IMR-90 (cell line): ENCODE results near the gene SAMSN1. TPM values are rescaled to one million over a fixed set of nuclear protein-coding genes. Genes with fewer than 3 reads are reported as not detected.

Experiments used
- ATAC-seq: fragments of 200-7000 bp; cut with Tn5 transposase; 2 replicates; pipeline ENCODE4 v1.9.1; 2020; ENCODE audit warnings: low read depth, mild to moderate bottlenecking, moderate library complexity
- BruUV-seq: library from RNA; stranded (reverse); fragments of 400-500 nt; replicated peaks from 2 replicates; lab custom pipeline; 2021; lab: Mats Ljungman, UMichigan
- CTCF ChIA-PET: fragments of 300-600 bp; formaldehyde crosslinking; extraction: SDS; loops from one replicate; lab custom pipeline; 2021; ENCODE audit warnings: antibody characterized with exemption; lab: Yijun Ruan, JAX
- POLR2A ChIA-PET: fragments of 300-600 bp; sonication (Branson Sonifier 250); formaldehyde crosslinking; loops from one replicate; lab custom pipeline; 2022; ENCODE audit warnings: antibody characterized with exemption; ENCODE audit not compliant: unreplicated experiment; lab: Charles Lee
- DNase-seq: peaks from one replicate; pipeline ENCODE4 v3.0.0; 2013
- H2AFZ ChIP-seq: replicated peaks from 2 replicates; pipeline ENCODE3; 2013; ENCODE audit warnings: low read length, mild to moderate bottlenecking; ENCODE audit not compliant: poor library complexity
- H2AK5ac ChIP-seq: 2 replicates; pipeline ENCODE4 v1.6.1; 2013; ENCODE audit warnings: low read depth, low read length, inconsistent platforms
- H2AK9ac ChIP-seq: replicated peaks from 2 replicates; pipeline ENCODE3; 2013; ENCODE audit warnings: mild to moderate bottlenecking, low read depth, low read length, moderate library complexity; ENCODE audit not compliant: poor library complexity
- H2BK120ac ChIP-seq: 2 replicates; pipeline ENCODE4 v1.6.1; 2013; ENCODE audit warnings: low read depth, low read length, inconsistent platforms
- H2BK15ac ChIP-seq: 3 replicates; pipeline ENCODE4 v1.6.1; 2013; ENCODE audit warnings: low read depth, low read length, inconsistent platforms
- H2BK20ac ChIP-seq: 2 replicates; pipeline ENCODE4 v1.6.1; 2013; ENCODE audit warnings: low read depth, mild to moderate bottlenecking, inconsistent platforms, low read length, moderate library complexity
- H2BK5ac ChIP-seq: 2 replicates; pipeline ENCODE4 v1.6.1; 2013; ENCODE audit warnings: mild to moderate bottlenecking, low read depth, low read length, inconsistent platforms; ENCODE audit not compliant: poor library complexity, severe bottlenecking
- H3K14ac ChIP-seq: replicated peaks from 2 replicates; pipeline ENCODE4 v1.6.1; 2013; ENCODE audit warnings: low read depth, low read length, inconsistent platforms
- H3K18ac ChIP-seq: 2 replicates; pipeline ENCODE4 v1.6.1; 2013; ENCODE audit warnings: low read depth, low read length, control low read depth
- H3K23ac ChIP-seq: 2 replicates; pipeline ENCODE4 v1.6.1; 2013; ENCODE audit warnings: low read depth, low read length, inconsistent platforms
- H3K27ac ChIP-seq: 2 replicates; pipeline ENCODE4 v1.5.1; 2013; ENCODE audit warnings: mild to moderate bottlenecking, control low read depth, low read length; ENCODE audit not compliant: insufficient read depth
- H3K27me3 ChIP-seq: 2 replicates; pipeline ENCODE4 v1.6.1; 2013; ENCODE audit warnings: low read length; ENCODE audit not compliant: control insufficient read depth, insufficient read depth
- H3K36me3 ChIP-seq: 2 replicates; pipeline ENCODE4 v1.6.1; 2013; ENCODE audit warnings: low read length, mixed read lengths; ENCODE audit not compliant: control insufficient read depth, insufficient read depth
- H3K4ac ChIP-seq: 2 replicates; pipeline ENCODE4 v1.6.1; 2013; ENCODE audit warnings: low read depth, low read length, inconsistent platforms
- H3K4me1 ChIP-seq: 2 replicates; pipeline ENCODE4 v1.6.1; 2013; ENCODE audit warnings: low read length, mixed read lengths; ENCODE audit not compliant: control insufficient read depth, insufficient read depth
- H3K4me2 ChIP-seq: 2 replicates; pipeline ENCODE4 v1.6.1; 2013; ENCODE audit warnings: low read depth, mild to moderate bottlenecking, control low read depth, low read length, moderate library complexity
- H3K4me3 ChIP-seq: 2 replicates; pipeline ENCODE4 v1.5.1; 2013; ENCODE audit warnings: low read depth, mild to moderate bottlenecking, control low read depth, low read length, moderate library complexity; ENCODE audit not compliant: insufficient read depth
- H3K56ac ChIP-seq: 2 replicates; pipeline ENCODE4 v1.6.1; 2013; ENCODE audit warnings: low read length, inconsistent platforms; ENCODE audit not compliant: insufficient read depth; ENCODE audit errors: extremely low read depth
- H3K79me1 ChIP-seq, 2 experiments: 2 replicates each; pipeline ENCODE4 v1.6.1; 2013; ENCODE audit warnings: low read length in 2 of 2, inconsistent platforms in 1 of 2, low read depth in 1 of 2
- H3K9ac ChIP-seq: 2 replicates; pipeline ENCODE4 v1.6.1; 2013; ENCODE audit warnings: low read depth, low read length, control low read depth
- H3K9me1 ChIP-seq: 2 replicates; pipeline ENCODE4 v1.6.1; 2013; ENCODE audit warnings: low read length, inconsistent platforms; ENCODE audit not compliant: insufficient read depth
- H3K9me3 ChIP-seq: 2 replicates; pipeline ENCODE4 v1.6.1; 2013; ENCODE audit warnings: low read length; ENCODE audit not compliant: control insufficient read depth, insufficient read depth
- H4K20me1 ChIP-seq: 2 replicates; pipeline ENCODE4 v1.6.1; 2013; ENCODE audit warnings: low read length, inconsistent platforms; ENCODE audit not compliant: insufficient read depth
- H4K5ac ChIP-seq: 2 replicates; pipeline ENCODE4 v1.6.1; 2013; ENCODE audit warnings: mild to moderate bottlenecking, low read depth, low read length, control low read depth
- H4K8ac ChIP-seq, 2 experiments: 2 replicates each; pipeline ENCODE4 v1.6.1; 2013; ENCODE audit warnings: low read depth in 2 of 2, low read length in 2 of 2, control low read depth in 1 of 2, inconsistent platforms in 1 of 2
- H4K91ac ChIP-seq: 2 replicates; pipeline ENCODE4 v1.6.1; 2013; ENCODE audit warnings: low read depth, low read length, inconsistent platforms; ENCODE audit not compliant: insufficient read depth
- BHLHE40 ChIP-seq: fragments of 150-350 bp; IDR thresholded peaks from 2 replicates; pipeline ENCODE4 v1.6.1; 2016; ENCODE audit warnings: mild to moderate bottlenecking, low read depth, low read length
- CEBPB ChIP-seq: IDR thresholded peaks from 2 replicates; pipeline ENCODE4 v1.6.1; 2012; ENCODE audit warnings: low read depth, low read length, improper control_type of control experiment
- CHD1 ChIP-seq: IDR thresholded peaks from 2 replicates; pipeline ENCODE4 v1.6.1; 2012; ENCODE audit warnings: low read depth, low read length, improper control_type of control experiment
- ELK1 ChIP-seq: fragments of 150-350 bp; IDR thresholded peaks from 2 replicates; pipeline ENCODE4 v1.6.1; 2016; ENCODE audit warnings: low read depth, mild to moderate bottlenecking, low read length, moderate library complexity, borderline replicate concordance
- FOS ChIP-seq: fragments of 150-350 bp; IDR thresholded peaks from 2 replicates; pipeline ENCODE4 v1.6.1; 2016; ENCODE audit warnings: low read depth, low read length
- MAFK ChIP-seq: IDR thresholded peaks from 2 replicates; pipeline ENCODE4 v1.6.1; 2012; ENCODE audit warnings: low read depth, low read length, improper control_type of control experiment
- MAZ ChIP-seq: IDR thresholded peaks from 2 replicates; pipeline ENCODE4 v1.6.1; 2012; ENCODE audit warnings: low read depth, mild to moderate bottlenecking, low read length, improper control_type of control experiment, moderate library complexity, borderline replicate concordance
- MXI1 ChIP-seq: IDR thresholded peaks from 2 replicates; pipeline ENCODE4 v1.6.1; 2012; ENCODE audit warnings: low read depth, mild to moderate bottlenecking, low read length, moderate library complexity, borderline replicate concordance
- NFE2L2 ChIP-seq: fragments of 150-350 bp; IDR thresholded peaks from 2 replicates; pipeline ENCODE4 v1.6.1; 2016; ENCODE audit warnings: low read depth, mild to moderate bottlenecking, low read length
- POLR2A ChIP-seq: IDR thresholded peaks from 2 replicates; pipeline ENCODE4 v1.6.1; 2012; ENCODE audit warnings: mild to moderate bottlenecking, low read depth, low read length
- RAD21 ChIP-seq: IDR thresholded peaks from 2 replicates; pipeline ENCODE4 v1.6.1; 2012; ENCODE audit warnings: low read length, improper control_type of control experiment
- RCOR1 ChIP-seq: IDR thresholded peaks from 2 replicates; pipeline ENCODE4 v1.6.1; 2012; ENCODE audit warnings: mild to moderate bottlenecking, low read length, improper control_type of control experiment; ENCODE audit not compliant: insufficient replicate concordance
- RFX5 ChIP-seq: IDR thresholded peaks from 2 replicates; pipeline ENCODE4 v1.8.0; 2012; ENCODE audit warnings: low read depth, mild to moderate bottlenecking, low read length, moderate library complexity
- SMC3 ChIP-seq: fragments of 150-350 bp; IDR thresholded peaks from 2 replicates; pipeline ENCODE4 v1.6.1; 2016; ENCODE audit warnings: low read depth, mild to moderate bottlenecking, antibody characterized with exemption, low read length, moderate library complexity
- USF2 ChIP-seq: fragments of 150-350 bp; IDR thresholded peaks from 2 replicates; pipeline ENCODE4 v1.6.1; 2017; ENCODE audit warnings: mild to moderate bottlenecking, antibody characterized with exemption, low read length, low read depth
- dilution Hi-C: fragments of 300-500 bp; cut with HindIII; formaldehyde crosslinking; loops from one replicate; pipeline ENCODE4 v1.14.3; 2018; ENCODE audit warnings: low sequenced_read_pairs; ENCODE audit not compliant: unreplicated experiment
- in situ Hi-C: fragments of 300-500 bp; cut with MboI; formaldehyde crosslinking; loops from 3 replicates; pipeline ENCODE4 v1.14.3; 2019; ENCODE audit warnings: low sequenced_read_pairs, inconsistent platforms, mixed read lengths
- intact Hi-C: fragments of 100-400 bp; cut with micrococcal nuclease; formaldehyde crosslinking; loops from 2 replicates; pipeline ENCODE4 v1.10.0; 2022
- polyA plus RNA-seq, 3 experiments: library from polyadenylated mRNA; depleted of rRNA; stranded (reverse); fragments of >200 nt; gene quantifications; 2 replicates each; pipeline ENCODE4 v1.2.3, GENCODE V29; 2012; ENCODE audit warnings: low replicate concordance in 1 of 3
- total RNA-seq: library from RNA; depleted of rRNA; stranded (reverse); fragments of >200 nt; gene quantifications from 2 replicates; pipeline ENCODE4 v1.2.3, GENCODE V29; 2012
- TF ChIP-seq, protein P1 (sequence below): conservative IDR thresholded peaks from 2 replicates; pipeline ENCODE4 v1.5.1; 2012; ENCODE audit warnings: mild to moderate bottlenecking, low read depth, low read length, improper control_type of control experiment

SAMSN1 gene
- total and polyA plus RNA-seq, 2 of the 4 experiments (the other 2 are of a cell fraction): not detected

DNA sequence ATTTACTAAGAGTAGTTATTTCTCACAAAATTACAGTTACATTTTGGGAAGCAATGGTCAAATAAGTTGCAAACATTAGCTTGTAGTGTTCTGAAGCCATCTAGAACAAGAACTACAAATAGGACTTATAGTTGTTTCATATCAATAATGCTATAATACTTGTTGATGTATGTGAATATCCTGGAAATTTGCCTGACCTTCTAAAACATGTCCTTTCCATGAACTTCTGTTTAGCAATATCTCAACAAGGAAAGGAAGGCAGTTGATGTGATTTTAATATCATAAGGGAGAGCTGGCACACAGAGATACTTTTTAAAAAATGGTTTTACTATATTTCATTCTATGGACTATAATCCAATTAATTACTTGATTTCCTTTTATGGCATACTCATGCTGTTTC is 47.1 kb upstream of the SAMSN1 start:
- no peaks in the 10 kb centered on the region for H4K20me1 ChIP-seq
- H3K4ac ChIP-seq: no peak overlapping the region
- no peak overlapping the region for H3K23ac ChIP-seq
- H3K9me3 ChIP-seq: peaks cover 2% of the 10 kb centered on the region; the same call in 1 of the 2 replicates
- H3K36me3 ChIP-seq: no peaks in the 10 kb centered on the region
- no peak overlapping the region for H2BK20ac ChIP-seq
- no peak overlapping the region for H2BK15ac ChIP-seq
- no peak for TF ChIP-seq NFE2L2
- TF ChIP-seq MAZ: no peak
- no peak for TF ChIP-seq FOS
- no peak for TF ChIP-seq RFX5
- TF ChIP-seq RAD21: no peak
- no peak for TF ChIP-seq MXI1
- TF ChIP-seq USF2: no peak
- no peak for TF ChIP-seq SMC3
- no peak for TF ChIP-seq BHLHE40
- no peak for TF ChIP-seq CHD1
- TF ChIP-seq POLR2A: no peak
- TF ChIP-seq ELK1: no peak
- no peak for TF ChIP-seq MAFK
- TF ChIP-seq CEBPB: no peak
- TF ChIP-seq, protein P1, sequence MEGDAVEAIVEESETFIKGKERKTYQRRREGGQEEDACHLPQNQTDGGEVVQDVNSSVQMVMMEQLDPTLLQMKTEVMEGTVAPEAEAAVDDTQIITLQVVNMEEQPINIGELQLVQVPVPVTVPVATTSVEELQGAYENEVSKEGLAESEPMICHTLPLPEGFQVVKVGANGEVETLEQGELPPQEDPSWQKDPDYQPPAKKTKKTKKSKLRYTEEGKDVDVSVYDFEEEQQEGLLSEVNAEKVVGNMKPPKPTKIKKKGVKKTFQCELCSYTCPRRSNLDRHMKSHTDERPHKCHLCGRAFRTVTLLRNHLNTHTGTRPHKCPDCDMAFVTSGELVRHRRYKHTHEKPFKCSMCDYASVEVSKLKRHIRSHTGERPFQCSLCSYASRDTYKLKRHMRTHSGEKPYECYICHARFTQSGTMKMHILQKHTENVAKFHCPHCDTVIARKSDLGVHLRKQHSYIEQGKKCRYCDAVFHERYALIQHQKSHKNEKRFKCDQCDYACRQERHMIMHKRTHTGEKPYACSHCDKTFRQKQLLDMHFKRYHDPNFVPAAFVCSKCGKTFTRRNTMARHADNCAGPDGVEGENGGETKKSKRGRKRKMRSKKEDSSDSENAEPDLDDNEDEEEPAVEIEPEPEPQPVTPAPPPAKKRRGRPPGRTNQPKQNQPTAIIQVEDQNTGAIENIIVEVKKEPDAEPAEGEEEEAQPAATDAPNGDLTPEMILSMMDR: no peak
- no peak for TF ChIP-seq RCOR1
- POLR2A ChIA-PET: no interaction called here
- no peak overlapping the region for H2BK5ac ChIP-seq
- no peak overlapping the region for H4K5ac ChIP-seq
- no peak overlapping the region for H2BK120ac ChIP-seq
- CTCF ChIA-PET: no interaction called here
- no peak overlapping the region for H4K91ac ChIP-seq
- H3K14ac ChIP-seq: no peak overlapping the region
- intact Hi-C loops: no loop called here
- H2AK9ac ChIP-seq: no peak overlapping the region
- H3K18ac ChIP-seq: no peak overlapping the region
- no peak overlapping the region for H3K4me2 ChIP-seq
- no peaks in the 10 kb centered on the region for H3K27me3 ChIP-seq
- no peaks in the 10 kb centered on the region for H3K79me1 ChIP-seq
- H3K9me1 ChIP-seq: no peaks in the 10 kb centered on the region
- H3K56ac ChIP-seq: no peak overlapping the region
- in situ Hi-C loops: no loop called here
- no peak overlapping the region for H3K27ac ChIP-seq
- no peak overlapping the region for H2AK5ac ChIP-seq
- no peak overlapping the region for H2AFZ ChIP-seq
- no TSS peak for BruUV-seq
- H3K4me3 ChIP-seq: no peak overlapping the region
- dilution Hi-C loops: no loop called here
- H3K9ac ChIP-seq: no peak overlapping the region
- H4K8ac ChIP-seq: no peak overlapping the region
- no peak for ATAC-seq
- no peaks in the 10 kb centered on the region for H3K4me1 ChIP-seq
- no peak for DNase-seq
